ENCODE measurements around the gene RPL41.
A peak's percentile ranks its signal among the peaks of the same experiment; 100 is the strongest.

The RPL41 gene

GRCh38 chr12:56157201-56158028, 41.0 kb downstream of the RPL41 start:
- DNase-seq, result peak; percentile 85

GRCh38 chr12:56158029-56158925, 41.8 kb downstream of the RPL41 start, which contains the start of gene MYL6:
Gene MYL6 (plus strand): TSS chr12:56158359. CDS start chr12:56158402, 43 bp downstream.
- DNase-seq, result peak; percentile 88

GRCh38 chr12:56158926-56159461, 42.6 kb downstream of the RPL41 start:
- DNase-seq, result peak; percentile 53

DNA sequence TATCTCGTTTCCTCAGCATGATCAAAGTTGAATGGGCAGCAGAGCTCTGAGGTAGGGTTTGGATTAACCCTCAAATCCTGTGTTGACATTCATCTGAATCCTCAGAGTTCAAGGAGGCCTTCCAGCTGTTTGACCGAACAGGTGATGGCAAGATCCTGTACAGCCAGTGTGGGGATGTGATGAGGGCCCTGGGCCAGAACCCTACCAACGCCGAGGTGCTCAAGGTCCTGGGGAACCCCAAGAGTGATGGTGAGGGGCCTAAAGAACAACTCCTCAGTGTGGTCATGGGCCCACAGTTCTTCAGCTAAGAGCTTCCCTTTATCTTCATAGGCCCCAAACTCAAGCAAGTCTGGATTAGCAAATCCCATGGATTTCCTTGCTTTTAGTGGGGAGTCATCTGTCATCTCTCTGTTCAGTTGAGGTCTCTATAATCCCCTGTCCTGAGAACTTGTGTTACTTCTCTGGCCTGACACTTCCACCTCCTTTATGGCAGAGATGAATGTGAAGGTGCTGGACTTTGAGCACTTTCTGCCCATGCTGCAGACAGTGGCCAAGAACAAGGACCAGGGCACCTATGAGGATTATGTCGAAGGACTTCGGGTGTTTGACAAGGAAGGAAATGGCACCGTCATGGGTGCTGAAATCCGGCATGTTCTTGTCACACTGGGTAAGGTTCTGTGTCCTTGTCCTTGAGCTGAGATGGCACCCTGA, 43.2 kb downstream of the RPL41 start:
- no peak for DNase-seq

DNA sequence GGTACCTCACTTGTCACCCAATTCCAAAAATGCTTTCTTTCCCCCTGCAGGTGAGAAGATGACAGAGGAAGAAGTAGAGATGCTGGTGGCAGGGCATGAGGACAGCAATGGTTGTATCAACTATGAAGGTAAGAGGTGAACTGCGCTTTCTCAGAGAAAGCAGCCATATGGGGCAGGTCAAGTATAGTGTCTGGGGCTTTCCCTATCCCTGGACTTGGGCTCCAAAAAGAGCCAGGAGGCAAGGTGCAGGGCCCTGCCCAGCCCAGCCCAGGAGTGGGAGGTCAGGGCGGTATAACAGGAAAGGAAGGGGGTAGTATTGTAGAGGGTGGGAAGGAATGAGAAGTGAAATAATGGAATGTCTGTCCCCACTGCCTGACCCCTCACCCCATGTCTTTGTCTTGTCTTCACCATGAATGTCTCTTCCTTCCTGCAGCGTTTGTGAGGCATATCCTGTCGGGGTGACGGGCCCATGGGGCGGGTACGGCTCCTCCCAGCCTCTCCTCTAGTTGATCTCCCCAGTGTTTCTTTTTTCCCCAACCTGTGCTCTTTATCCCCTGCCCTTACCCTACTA, 43.8 kb downstream of the RPL41 start:
- no peak for DNase-seq

- DNase-seq, result no peak
Observed at GRCh38 chr12:56160894-56161689, 44.7 kb downstream of the RPL41 start.

DNA sequence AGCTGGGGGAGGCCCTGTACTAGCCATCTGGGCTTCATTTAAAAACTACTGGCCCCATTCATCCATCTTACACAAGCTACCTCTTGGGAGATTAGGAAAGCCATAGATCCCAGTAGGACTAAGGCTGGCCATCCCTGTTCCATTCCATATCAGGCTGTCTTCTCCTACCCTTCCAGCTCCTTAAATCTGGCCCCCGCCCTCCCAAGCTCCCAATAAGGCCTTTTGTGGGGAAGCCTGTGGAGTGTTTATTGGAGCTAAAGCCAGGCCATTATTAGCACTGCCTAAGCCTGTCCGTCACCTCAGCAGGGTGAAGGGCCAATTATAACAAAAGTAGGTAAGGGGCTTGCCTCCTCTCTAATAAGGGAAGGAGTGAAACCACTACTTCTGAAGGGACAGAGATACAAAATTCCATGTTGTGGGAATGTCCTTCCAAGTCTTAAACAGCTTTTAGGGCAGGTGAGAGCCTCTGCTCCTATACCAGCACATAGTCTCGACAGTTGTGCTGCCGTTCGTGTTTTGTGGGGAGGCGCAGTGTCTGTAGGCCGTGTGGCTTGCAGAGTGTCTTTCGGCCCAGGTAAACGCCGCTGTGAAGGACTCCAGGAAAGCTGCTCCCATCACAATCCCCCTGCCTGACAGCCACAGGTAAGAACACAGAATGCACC, 45.4 kb downstream of the RPL41 start:
- no peak for DNase-seq

- no peak for DNase-seq
Observed at GRCh38 chr12:56162468-56163290, 46.2 kb downstream of the RPL41 start.

- DNase-seq, result no peak
Observed at GRCh38 chr12:56163533-56164344, 47.3 kb downstream of the RPL41 start.

DNA sequence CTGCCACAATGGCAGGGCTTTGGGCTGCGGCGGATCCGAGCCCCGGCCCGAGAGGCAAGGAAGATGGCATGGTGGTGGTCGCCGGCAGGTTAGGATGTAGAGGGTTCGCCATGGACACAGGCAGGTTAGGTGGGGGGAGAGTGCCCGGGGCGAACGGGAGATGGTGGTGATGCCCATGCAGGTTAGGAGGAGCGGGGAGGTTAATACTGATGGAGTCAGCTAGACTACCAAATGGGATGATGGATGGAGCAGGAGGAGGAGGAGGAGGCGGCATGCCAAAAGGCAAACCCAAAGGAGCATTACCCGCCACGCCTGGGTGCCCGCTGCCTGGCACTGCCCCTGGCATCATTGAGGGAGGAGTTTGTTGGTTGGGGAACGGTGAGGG, 47.9 kb downstream of the RPL41 start:
- no peak for DNase-seq

DNA sequence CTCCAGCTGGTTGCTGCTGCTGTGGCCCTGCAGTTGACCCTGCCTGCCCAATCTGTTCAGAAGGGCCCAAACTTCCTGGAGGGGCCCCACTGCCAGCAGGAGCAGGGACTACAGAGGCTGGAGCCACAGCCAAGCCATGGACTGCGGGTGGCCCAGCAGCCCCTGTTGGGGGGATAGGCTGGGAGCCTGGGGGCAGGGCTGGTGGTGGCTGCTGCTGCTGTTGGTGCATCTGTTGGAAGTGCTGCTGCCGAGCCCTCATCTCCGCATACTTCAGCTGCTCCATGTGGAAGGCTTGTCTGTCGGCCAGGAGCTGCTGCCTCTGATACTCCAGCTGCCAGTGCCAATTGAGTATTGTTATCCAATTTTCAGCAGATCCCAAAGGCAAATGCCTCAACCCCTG, 48.9 kb downstream of the RPL41 start:
- DNase-seq, result no peak

All from NCI-H2227 treated with DMSO at 0.1 percent for 48 hours (cell line).